PC-9 (cell line): ENCODE measurements around the gene TUBB4B. TPM values are rescaled to one million over a fixed set of nuclear protein-coding genes. Genes with fewer than 3 reads are reported as not detected.

Experiments used
- BruUV-seq: library from RNA; stranded (reverse); fragments of 400-500 nt; replicated peaks from 2 replicates; lab custom pipeline; 2021; lab: Mats Ljungman, UMichigan
- CTCF ChIA-PET: fragments of 300-600 bp; sonication (Branson Sonifier 250); formaldehyde crosslinking; loops from one replicate; lab custom pipeline; 2022; ENCODE audit warnings: antibody characterized with exemption; lab: Charles Lee
- POLR2A ChIA-PET: fragments of 300-600 bp; sonication (Branson Sonifier 250); formaldehyde crosslinking; loops from one replicate; lab custom pipeline; 2022; ENCODE audit warnings: antibody characterized with exemption; ENCODE audit not compliant: unreplicated experiment; lab: Charles Lee
- DNase-seq, 2 experiments: peaks; one replicate each; pipeline versions ENCODE4 v3.0.0 to v3.0.0-alpha.2; 2015 to 2022; ENCODE audit warnings: mixed read lengths in 1 of 2
- H2AFZ ChIP-seq: fragments of 200-600 bp; sonication (generic); 2 replicates; pipeline ENCODE4 v1.8.1; 2017; ENCODE audit warnings: antibody characterized with exemption
- H3F3A ChIP-seq: fragments of 200-600 bp; sonication (generic); 2 replicates; pipeline ENCODE4 v1.8.1; 2017; ENCODE audit warnings: antibody characterized with exemption, mild to moderate bottlenecking, low read depth; ENCODE audit not compliant: insufficient read depth
- H3K27ac ChIP-seq: fragments of 200-600 bp; sonication (generic); 2 replicates; pipeline ENCODE4 v1.6.1; 2016; ENCODE audit warnings: mixed run types
- H3K27me3 ChIP-seq: fragments of 200-600 bp; sonication (generic); 2 replicates; pipeline ENCODE4 v1.6.1; 2016; ENCODE audit warnings: low read depth, mixed run types; ENCODE audit not compliant: insufficient read depth
- H3K36me3 ChIP-seq: fragments of 200-600 bp; sonication (generic); 2 replicates; pipeline ENCODE4 v1.6.1; 2016; ENCODE audit warnings: low read depth, mixed run types
- H3K4me1 ChIP-seq: fragments of 200-600 bp; sonication (generic); replicated peaks from 2 replicates; pipeline ENCODE4 v1.6.1; 2016; ENCODE audit warnings: mixed run types; ENCODE audit not compliant: insufficient read depth
- H3K4me2 ChIP-seq: fragments of 200-600 bp; sonication (generic); 2 replicates; pipeline ENCODE4 v1.6.1; 2017; ENCODE audit warnings: mixed run types
- H3K4me3 ChIP-seq: fragments of 200-600 bp; sonication (generic); 2 replicates; pipeline ENCODE4 v1.6.1; 2016; ENCODE audit warnings: mixed run types
- H3K79me2 ChIP-seq: fragments of 200-600 bp; sonication (generic); 2 replicates; pipeline ENCODE4 v1.6.1; 2017; ENCODE audit warnings: low read depth, mixed run types
- H3K9me2 ChIP-seq: fragments of 200-600 bp; sonication (generic); 2 replicates; pipeline ENCODE4 v1.8.1; 2017; ENCODE audit warnings: mild to moderate bottlenecking; ENCODE audit not compliant: insufficient read depth
- H3K9me3 ChIP-seq: fragments of 200-600 bp; sonication (generic); 2 replicates; pipeline ENCODE4 v1.8.1; 2016; ENCODE audit warnings: low read depth; ENCODE audit not compliant: insufficient read depth
- H4K20me1 ChIP-seq: fragments of 200-600 bp; sonication (generic); 2 replicates; pipeline ENCODE4 v1.8.1; 2017; ENCODE audit not compliant: insufficient read depth
- EZH2 ChIP-seq: fragments of 200-600 bp; sonication (generic); IDR thresholded peaks from 2 replicates; pipeline ENCODE4 v1.8.0; 2017; ENCODE audit warnings: antibody characterized with exemption, low read depth
- intact Hi-C: fragments of 100-400 bp; cut with micrococcal nuclease; formaldehyde crosslinking; loops from one replicate; pipeline ENCODE4 v1.10.0; 2022; ENCODE audit not compliant: unreplicated experiment
- total RNA-seq: library from RNA; stranded (reverse); gene quantifications from 2 replicates; pipeline ENCODE4 v1.2.3, GENCODE V29; 2021
- TF ChIP-seq, protein P1 (sequence below): fragments of 200-600 bp; sonication (generic); conservative IDR thresholded peaks from 2 replicates; pipeline ENCODE4 v1.6.1; 2017; ENCODE audit warnings: mixed run types, antibody characterized with exemption, mild to moderate bottlenecking, moderate library complexity

TUBB4B gene
- total RNA-seq, 1 experiment from 2014 or later, result 494 TPM

GRCh38 chr9:137253717-137254623 is 12.9 kb downstream of the TUBB4B start:
- H3K4me3 ChIP-seq, result peak overlapping the region; percentile 92
- H3K27ac ChIP-seq, result no peak overlapping the region
- peaks cover 13% of the 10 kb centered on the region; the same call in 1 of the 2 replicates for H3F3A ChIP-seq
- peak overlapping the region; percentile 99 for H3K4me2 ChIP-seq
- H3K27me3 ChIP-seq, result no peaks in the 10 kb centered on the region
- peaks cover 7% of the 10 kb centered on the region; the same call in 1 of the 2 replicates for H4K20me1 ChIP-seq
- no TSS peak for BruUV-seq
- no peaks in the 10 kb centered on the region for H3K36me3 ChIP-seq
- ChIA-PET POLR2A (interaction anchor here (0.5 to 2.4 kb wide), 8 partner anchors 10 to 139 kb away, joined by 3 to 19 read pairs (median 6); partner anchors contain the start of gene TUBB4B), CTCF (interaction anchor here (0.5 to 2.0 kb wide), 3 partner anchors 17 to 169 kb away, joined by 4 to 13 read pairs (median 5); partner anchors contain the start of gene NOXA1)
- peaks cover 20% of the 10 kb centered on the region for H3K79me2 ChIP-seq
- no peak for TF ChIP-seq EZH2
- TF ChIP-seq, protein P1, sequence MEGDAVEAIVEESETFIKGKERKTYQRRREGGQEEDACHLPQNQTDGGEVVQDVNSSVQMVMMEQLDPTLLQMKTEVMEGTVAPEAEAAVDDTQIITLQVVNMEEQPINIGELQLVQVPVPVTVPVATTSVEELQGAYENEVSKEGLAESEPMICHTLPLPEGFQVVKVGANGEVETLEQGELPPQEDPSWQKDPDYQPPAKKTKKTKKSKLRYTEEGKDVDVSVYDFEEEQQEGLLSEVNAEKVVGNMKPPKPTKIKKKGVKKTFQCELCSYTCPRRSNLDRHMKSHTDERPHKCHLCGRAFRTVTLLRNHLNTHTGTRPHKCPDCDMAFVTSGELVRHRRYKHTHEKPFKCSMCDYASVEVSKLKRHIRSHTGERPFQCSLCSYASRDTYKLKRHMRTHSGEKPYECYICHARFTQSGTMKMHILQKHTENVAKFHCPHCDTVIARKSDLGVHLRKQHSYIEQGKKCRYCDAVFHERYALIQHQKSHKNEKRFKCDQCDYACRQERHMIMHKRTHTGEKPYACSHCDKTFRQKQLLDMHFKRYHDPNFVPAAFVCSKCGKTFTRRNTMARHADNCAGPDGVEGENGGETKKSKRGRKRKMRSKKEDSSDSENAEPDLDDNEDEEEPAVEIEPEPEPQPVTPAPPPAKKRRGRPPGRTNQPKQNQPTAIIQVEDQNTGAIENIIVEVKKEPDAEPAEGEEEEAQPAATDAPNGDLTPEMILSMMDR, result no peak
- H3K9me3 ChIP-seq, result no peaks in the 10 kb centered on the region
- DNase-seq, result no peak
- peaks cover 22% of the 10 kb centered on the region for H3K4me1 ChIP-seq
- intact Hi-C loops, result no loop called here
- H2AFZ ChIP-seq, result peak overlapping the region; percentile 99
- H3K9me2 ChIP-seq, result no peaks in the 10 kb centered on the region

- Histone ChIP-seq H3K4me3 (peak within 1 kb of the TSS; percentile 92), H3F3A (peaks cover 15% of the 10 kb centered on the region; the same call in 1 of the 2 replicates), H4K20me1 (peaks cover 7% of the 10 kb centered on the region; the same call in 1 of the 2 replicates), H3K4me1 (peaks cover 22% of the 10 kb centered on the region), H2AFZ (peak within 1 kb of the TSS; percentile 99), H3K27me3 (no peaks in the 10 kb centered on the region), H3K27ac (0 out of 2 replicates have a peak within 1 kb of the TSS, but pooled peaks have one; percentile 37), H3K36me3 (no peaks in the 10 kb centered on the region), H3K79me2 (peaks cover 20% of the 10 kb centered on the region), H3K4me2 (peak within 1 kb of the TSS; percentile 99), H3K9me3 (no peaks in the 10 kb centered on the region), H3K9me2 (no peaks in the 10 kb centered on the region)
- POLR2A ChIA-PET, result interaction anchor here (0.6 to 2.4 kb wide), 5 partner anchors 11 to 372 kb away, joined by 3 to 19 read pairs (median 5); partner anchors contain the start of gene TUBB4B
- intact Hi-C loops, result no loop called here
- DNase-seq, result peak; percentile 64 to 98
- TSS peak; percentile 55 for BruUV-seq
- TF ChIP-seq, protein P1, result no peak
- no peak for TF ChIP-seq EZH2
- CTCF ChIA-PET, result interaction anchor here (0.7 to 2.0 kb wide), 2 partner anchors 18 to 168 kb away, joined by 4 to 13 read pairs; partner anchors contain the start of gene NOXA1
These were observed 13.7 kb downstream of the TUBB4B start, which contains the start of gene NELFB for GRCh38 chr9:137254624-137255447. Gene NELFB, plus strand, starts transcription at chr9:137255327.
